Panc1 (cell line): Measurements from ENCODE around the gene ANKMY2.

ENCODE experiments used
- POLR2AphosphoS5 ChIP-seq: IDR thresholded peaks from 2 replicates; pipeline ENCODE4 v1.6.1; 2012; ENCODE audit warnings: mild to moderate bottlenecking, low read depth, low read length, moderate library complexity
- SIN3A ChIP-seq: IDR thresholded peaks from 2 replicates; pipeline ENCODE4 v1.6.1; 2012; ENCODE audit warnings: low read depth, mild to moderate bottlenecking, low read length, moderate library complexity, borderline replicate concordance; ENCODE audit not compliant: insufficient read depth
- TF ChIP-seq, protein P1 (sequence below): fragments of 450-650 bp; IDR thresholded peaks from 2 replicates; pipeline ENCODE4 v1.5.1; 2017; ENCODE audit warnings: mild to moderate bottlenecking
- TF ChIP-seq, protein P2 (sequence below), 2 experiments: IDR thresholded peaks; 2 replicates each; pipeline ENCODE4 v1.6.1; 2011 to 2012; ENCODE audit warnings: low read depth in 2 of 2, control low read depth in 1 of 2, low read length in 1 of 2, mild to moderate bottlenecking in 1 of 2, moderate library complexity in 1 of 2; ENCODE audit not compliant: insufficient read depth in 1 of 2

DNA sequence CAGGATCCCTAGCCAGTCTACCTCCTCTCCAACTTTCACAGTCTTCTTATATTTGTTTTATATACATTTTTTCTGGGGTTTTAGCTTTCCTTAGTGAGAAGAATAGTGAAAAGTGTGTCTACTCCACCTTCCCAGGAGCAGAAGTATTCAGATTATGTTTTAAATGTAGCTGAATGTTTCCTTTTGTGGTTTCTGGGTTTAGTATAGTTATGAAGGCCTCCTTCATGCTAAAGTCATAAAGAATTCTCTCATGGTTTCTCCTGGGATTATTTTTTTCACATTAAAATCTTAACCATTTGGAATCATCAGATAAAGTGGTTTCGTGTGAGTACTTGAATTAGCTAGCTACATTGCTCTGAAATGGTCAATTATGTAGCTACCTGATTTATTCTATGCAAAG is 50.9 kb downstream of the ANKMY2 start:
- TF ChIP-seq, protein P1, sequence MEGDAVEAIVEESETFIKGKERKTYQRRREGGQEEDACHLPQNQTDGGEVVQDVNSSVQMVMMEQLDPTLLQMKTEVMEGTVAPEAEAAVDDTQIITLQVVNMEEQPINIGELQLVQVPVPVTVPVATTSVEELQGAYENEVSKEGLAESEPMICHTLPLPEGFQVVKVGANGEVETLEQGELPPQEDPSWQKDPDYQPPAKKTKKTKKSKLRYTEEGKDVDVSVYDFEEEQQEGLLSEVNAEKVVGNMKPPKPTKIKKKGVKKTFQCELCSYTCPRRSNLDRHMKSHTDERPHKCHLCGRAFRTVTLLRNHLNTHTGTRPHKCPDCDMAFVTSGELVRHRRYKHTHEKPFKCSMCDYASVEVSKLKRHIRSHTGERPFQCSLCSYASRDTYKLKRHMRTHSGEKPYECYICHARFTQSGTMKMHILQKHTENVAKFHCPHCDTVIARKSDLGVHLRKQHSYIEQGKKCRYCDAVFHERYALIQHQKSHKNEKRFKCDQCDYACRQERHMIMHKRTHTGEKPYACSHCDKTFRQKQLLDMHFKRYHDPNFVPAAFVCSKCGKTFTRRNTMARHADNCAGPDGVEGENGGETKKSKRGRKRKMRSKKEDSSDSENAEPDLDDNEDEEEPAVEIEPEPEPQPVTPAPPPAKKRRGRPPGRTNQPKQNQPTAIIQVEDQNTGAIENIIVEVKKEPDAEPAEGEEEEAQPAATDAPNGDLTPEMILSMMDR, result no peak
- TF ChIP-seq SIN3A (no peak), POLR2AphosphoS5 (no peak)
- TF ChIP-seq, protein P2, sequence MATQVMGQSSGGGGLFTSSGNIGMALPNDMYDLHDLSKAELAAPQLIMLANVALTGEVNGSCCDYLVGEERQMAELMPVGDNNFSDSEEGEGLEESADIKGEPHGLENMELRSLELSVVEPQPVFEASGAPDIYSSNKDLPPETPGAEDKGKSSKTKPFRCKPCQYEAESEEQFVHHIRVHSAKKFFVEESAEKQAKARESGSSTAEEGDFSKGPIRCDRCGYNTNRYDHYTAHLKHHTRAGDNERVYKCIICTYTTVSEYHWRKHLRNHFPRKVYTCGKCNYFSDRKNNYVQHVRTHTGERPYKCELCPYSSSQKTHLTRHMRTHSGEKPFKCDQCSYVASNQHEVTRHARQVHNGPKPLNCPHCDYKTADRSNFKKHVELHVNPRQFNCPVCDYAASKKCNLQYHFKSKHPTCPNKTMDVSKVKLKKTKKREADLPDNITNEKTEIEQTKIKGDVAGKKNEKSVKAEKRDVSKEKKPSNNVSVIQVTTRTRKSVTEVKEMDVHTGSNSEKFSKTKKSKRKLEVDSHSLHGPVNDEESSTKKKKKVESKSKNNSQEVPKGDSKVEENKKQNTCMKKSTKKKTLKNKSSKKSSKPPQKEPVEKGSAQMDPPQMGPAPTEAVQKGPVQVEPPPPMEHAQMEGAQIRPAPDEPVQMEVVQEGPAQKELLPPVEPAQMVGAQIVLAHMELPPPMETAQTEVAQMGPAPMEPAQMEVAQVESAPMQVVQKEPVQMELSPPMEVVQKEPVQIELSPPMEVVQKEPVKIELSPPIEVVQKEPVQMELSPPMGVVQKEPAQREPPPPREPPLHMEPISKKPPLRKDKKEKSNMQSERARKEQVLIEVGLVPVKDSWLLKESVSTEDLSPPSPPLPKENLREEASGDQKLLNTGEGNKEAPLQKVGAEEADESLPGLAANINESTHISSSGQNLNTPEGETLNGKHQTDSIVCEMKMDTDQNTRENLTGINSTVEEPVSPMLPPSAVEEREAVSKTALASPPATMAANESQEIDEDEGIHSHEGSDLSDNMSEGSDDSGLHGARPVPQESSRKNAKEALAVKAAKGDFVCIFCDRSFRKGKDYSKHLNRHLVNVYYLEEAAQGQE (IDR thresholded peaks at IDR 0.05; ENCODE audit: insufficient read depth in 1 of 2, low read depth in 2 of 2, low read length in 1 of 2), result no peak
